ENCODE results near the gene NELFCD.

- no peak for TF ChIP-seq CTCF (IDR thresholded peaks at IDR 0.05; ENCODE audit: insufficient read depth, low read length, poor library complexity, severe bottlenecking)
- TF ChIP-seq EZH2phosphoT487 (conservative IDR thresholded peaks at IDR 0.05; ENCODE audit: low read length) = no peak
Measured at GRCh38 chr20:59015411-59015810, 34.4 kb downstream of the NELFCD start.

Measured in SU-DHL-6 (cell line).